GM13977 (cell line): Measurements from ENCODE around the gene SMARCA4.

Experiments used
- DNase-seq: peaks from one replicate; pipeline ENCODE4 v3.0.0; 2012; ENCODE audit warnings: low spot score
- in situ Hi-C: fragments of 300-500 bp; cut with MboI; formaldehyde crosslinking; loops from one replicate; pipeline ENCODE4 v1.12.0; 2022; ENCODE audit warnings: low sequenced_read_pairs, low pct_unique_long_range_greater_than_20kb, mixed read lengths, inconsistent platforms; ENCODE audit not compliant: unreplicated experiment
- TF ChIP-seq, protein P1 (sequence below): IDR thresholded peaks from 2 replicates; pipeline ENCODE4 v1.5.1; 2012; ENCODE audit warnings: mild to moderate bottlenecking, control low read depth; ENCODE audit not compliant: insufficient read depth; ENCODE audit errors: extremely low read depth, missing control alignments

SMARCA4 gene

DNA sequence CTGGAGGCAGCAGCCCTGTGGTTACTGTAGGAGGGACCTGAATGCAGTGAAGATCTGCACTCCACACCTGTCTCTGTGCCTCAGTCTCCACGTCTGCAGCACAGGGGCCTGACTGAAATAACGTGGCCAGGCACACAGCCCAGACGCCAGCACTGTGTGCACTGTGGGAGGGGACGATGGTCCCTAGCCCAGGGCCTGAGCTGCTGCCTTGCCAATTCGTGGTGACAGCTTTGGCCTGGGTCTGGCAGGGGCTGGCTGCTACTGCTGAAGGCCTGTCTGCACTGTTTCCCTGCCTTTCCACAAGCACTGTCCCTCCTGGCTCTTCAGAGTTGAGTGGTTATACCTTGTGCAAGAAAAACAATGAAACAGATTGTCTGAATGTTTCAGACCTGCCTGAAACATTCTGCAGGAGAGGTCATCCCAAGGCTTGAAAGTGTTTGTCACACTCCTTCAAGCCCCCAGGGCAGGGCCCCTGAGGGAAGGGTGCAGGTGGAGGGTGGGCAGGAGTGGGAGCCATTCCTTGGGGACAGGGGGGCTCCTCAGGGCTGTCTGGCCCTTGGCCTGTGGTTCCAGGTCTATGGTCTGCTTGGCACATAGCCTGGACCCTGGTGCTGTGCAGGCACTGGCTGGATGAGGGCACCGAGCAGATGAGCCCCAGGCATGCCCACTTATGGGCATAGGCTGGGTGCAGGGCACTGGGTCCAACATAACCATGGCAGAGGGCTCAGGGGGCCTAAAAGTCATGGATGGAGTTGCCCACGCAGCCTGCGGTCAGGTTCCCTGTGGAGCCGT, 89.7 kb downstream of the SMARCA4 start:
- TF ChIP-seq, protein P1, sequence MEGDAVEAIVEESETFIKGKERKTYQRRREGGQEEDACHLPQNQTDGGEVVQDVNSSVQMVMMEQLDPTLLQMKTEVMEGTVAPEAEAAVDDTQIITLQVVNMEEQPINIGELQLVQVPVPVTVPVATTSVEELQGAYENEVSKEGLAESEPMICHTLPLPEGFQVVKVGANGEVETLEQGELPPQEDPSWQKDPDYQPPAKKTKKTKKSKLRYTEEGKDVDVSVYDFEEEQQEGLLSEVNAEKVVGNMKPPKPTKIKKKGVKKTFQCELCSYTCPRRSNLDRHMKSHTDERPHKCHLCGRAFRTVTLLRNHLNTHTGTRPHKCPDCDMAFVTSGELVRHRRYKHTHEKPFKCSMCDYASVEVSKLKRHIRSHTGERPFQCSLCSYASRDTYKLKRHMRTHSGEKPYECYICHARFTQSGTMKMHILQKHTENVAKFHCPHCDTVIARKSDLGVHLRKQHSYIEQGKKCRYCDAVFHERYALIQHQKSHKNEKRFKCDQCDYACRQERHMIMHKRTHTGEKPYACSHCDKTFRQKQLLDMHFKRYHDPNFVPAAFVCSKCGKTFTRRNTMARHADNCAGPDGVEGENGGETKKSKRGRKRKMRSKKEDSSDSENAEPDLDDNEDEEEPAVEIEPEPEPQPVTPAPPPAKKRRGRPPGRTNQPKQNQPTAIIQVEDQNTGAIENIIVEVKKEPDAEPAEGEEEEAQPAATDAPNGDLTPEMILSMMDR: no peak
- in situ Hi-C loops: no loop called here
- no peak for DNase-seq

DNA sequence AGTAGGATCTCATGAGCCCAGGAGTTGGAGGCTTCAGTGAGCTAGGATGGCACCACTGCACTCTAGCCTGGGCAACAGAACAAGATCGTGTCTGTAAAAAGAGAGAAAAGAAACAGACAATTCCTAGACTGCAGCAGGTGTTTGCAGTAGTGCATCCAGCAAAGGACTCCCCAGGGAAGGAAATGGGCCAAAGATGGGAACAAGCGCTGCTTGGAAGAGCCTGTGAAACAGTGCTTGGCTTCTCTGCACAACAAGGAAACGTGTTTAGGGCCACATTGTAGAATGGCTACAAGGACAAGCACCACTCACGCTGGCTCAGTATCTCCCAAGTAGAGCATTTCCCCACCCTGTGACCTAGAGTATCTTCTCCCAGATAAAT, 93.0 kb downstream of the SMARCA4 start:
- in situ Hi-C loops: no loop called here
- DNase-seq: no peak
- TF ChIP-seq, protein P1: no peak

DNA sequence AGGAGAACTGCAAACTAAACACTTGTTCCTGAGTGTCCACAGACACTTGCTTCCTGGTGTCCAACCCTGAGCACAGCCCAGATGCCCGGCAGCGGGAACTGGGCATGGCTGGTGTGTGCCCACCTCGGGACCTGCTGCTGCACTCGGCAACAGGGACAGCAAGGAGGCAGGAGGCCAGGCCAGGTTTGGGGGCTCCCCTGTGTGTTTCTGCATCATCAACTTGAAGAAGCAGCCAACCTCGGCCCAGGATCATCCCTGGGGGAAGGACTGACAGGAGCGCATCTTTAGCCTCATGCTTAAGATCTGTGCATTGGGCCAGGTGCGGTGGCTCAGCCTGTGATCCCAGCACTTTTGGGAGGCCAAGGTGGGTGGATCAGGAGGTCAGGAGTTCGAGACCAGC, 93.4 kb downstream of the SMARCA4 start:
- DNase-seq: no peak
- in situ Hi-C loops: no loop called here
- TF ChIP-seq, protein P1: no peak

DNA sequence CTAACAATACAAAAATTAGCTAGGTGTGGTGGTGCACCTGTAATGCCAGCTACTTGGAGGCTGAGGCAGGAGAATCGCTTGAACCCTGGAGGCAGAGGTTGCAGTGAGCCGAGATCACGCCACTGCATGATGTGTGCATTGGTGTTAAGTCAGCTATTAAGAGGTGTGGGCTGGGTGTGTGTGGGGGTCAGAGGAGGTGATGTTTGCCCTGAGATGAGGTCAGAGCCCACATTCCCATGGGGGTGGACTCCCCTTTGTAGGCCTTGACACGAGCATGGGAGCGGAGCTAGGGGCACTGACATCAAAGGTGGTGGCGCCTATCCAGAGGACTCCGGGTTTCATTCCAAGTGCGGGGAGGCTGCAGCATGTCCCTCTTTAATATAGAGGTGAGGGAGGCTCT, 93.8 kb downstream of the SMARCA4 start:
- in situ Hi-C loops: no loop called here
- TF ChIP-seq, protein P1: no peak
- no peak for DNase-seq

DNA sequence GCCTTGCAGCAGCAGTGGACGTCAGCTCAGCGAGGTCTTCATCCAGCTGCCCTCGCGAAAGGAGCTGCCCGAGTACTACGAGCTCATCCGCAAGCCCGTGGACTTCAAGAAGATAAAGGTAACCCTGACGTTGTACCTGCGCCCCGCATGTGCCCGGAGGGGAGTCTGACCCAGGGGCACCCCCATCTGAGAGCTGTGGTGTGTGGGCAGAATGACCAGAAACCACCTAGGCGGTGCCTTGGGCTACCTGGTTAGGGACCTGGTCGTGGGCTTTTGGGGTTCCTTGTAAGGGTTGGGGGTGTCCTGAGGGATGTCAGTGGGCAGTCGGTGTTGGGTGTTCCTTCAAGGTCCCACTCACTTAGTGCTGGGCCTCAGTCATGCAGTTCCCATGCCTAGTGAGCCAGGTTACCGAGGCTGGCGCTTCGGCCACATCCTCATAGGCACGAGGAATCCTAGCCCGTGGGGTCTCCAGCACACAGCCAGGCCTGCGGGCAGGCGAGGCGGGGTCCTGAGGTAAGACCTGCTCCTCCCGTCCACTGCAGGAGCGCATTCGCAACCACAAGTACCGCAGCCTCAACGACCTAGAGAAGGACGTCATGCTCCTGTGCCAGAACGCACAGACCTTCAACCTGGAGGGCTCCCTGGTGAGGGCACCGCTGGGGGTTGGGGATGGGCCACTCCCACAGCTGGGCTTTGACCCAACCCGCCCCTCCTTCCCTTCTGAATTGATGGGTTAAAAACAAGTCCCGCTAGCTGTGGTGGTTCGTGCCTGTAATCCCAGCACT, 97.6 kb downstream of the SMARCA4 start:
- TF ChIP-seq, protein P1: no peak
- DNase-seq: no peak
- in situ Hi-C loops: no loop called here

DNA sequence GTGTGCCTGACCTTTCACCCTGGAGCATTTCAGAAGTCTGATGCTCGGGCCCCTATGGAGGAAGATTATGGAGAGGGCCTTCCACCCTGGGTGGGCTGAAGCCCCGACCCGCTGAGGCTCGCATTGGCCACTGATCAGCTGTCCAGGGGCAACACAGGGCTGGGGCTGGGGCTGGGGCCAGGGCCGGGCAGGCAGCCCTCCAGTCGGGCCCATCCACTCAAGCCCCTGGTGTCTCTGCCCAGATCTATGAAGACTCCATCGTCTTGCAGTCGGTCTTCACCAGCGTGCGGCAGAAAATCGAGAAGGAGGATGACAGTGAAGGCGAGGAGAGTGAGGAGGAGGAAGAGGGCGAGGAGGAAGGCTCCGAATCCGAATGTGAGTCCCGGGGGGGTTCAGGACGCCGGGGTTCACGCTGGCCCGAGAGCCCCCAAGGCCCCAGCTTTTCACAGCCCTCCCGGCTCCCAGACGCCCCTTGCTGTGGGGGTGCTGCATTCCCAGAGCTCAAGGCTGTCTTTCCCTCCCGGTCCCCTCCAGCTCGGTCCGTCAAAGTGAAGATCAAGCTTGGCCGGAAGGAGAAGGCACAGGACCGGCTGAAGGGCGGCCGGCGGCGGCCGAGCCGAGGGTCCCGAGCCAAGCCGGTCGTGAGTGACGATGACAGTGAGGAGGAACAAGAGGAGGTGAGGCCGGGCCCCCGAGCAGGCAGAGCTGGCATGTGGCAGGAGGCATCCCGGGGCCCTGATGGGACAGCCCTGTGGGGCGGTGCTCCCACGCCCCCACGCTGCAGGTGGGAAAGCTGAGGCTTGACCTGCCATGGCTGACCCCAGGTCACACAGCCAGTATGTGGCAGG, 98.9 kb downstream of the SMARCA4 start:
- in situ Hi-C loops: no loop called here
- DNase-seq: no peak
- TF ChIP-seq, protein P1: no peak
